Fibroblast of pulmonary artery (primary cell): Measurements from ENCODE around the gene ICE1.

Source experiments
- DNase-seq: peaks from one replicate; pipeline ENCODE4 v3.0.0-alpha.2; 2010; ENCODE audit warnings: low read depth
- H3K4me3 ChIP-seq: replicated peaks from 2 replicates; pipeline ENCODE4 v1.5.1; 2011; ENCODE audit warnings: low read depth, mild to moderate bottlenecking, control low read depth, low read length, moderate library complexity
- CTCF ChIP-seq: IDR thresholded peaks from 2 replicates; pipeline ENCODE4 v1.5.1; 2011; ENCODE audit warnings: mild to moderate bottlenecking, control low read depth, low read length, inconsistent platforms; ENCODE audit errors: missing control alignments

The ICE1 gene

GRCh38 chr5:5521029-5521428 lies 98.6 kb downstream of the ICE1 start:
- DNase-seq = no peak
- H3K4me3 ChIP-seq = no peak overlapping the region
- TF ChIP-seq CTCF = no peak

DNA sequence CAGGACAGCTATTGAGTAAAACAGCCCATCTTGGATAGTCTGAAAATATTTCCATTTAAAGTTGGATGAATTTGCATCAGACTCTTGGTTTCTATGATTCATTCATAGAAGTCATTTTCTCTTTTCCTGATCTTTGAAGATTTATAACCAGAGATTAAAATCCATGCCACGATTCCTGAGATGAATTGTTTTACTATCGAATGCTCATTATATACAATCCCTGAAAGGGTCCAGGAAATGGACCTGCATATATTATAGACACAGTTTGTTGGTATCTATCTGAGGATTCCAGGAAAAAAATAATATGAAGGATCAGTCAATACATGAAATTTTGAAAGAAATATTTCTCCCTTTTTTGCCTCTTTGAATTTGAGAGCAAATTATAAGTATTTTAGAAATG lies 99.0 kb downstream of the ICE1 start:
- no peak for TF ChIP-seq CTCF

DNA sequence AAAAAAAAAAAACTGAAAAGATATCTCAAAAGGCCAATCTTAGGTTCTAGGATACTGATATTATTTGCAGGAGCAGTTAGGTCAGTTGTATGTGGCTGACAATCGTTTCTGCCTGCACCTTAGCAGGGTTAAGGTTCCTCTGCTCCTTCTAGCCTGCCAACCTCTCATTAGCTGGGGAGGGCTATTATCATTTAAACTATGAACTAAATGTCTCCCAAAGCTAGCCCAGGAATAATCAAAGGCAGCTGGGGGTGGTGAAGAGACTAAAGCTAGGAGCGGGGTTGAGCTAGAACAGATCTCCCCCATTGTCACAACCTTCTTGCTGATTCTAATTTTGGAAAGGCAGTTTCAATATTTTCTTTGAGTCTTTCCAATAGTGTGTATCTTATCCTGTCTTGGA lies 99.9 kb downstream of the ICE1 start:
- H3K4me3 ChIP-seq = no peak overlapping the region
- no peak for TF ChIP-seq CTCF
- no peak for DNase-seq

More for the DNA sequence above, 99.0 kb downstream of the ICE1 start:
- DNase-seq = no peak
- H3K4me3 ChIP-seq = no peak overlapping the region

GRCh38 chr5:5523066-5523505 lies 100.6 kb downstream of the ICE1 start:
- no peak overlapping the region for H3K4me3 ChIP-seq
- peak; percentile 3 for DNase-seq
- TF ChIP-seq CTCF = no peak

DNA sequence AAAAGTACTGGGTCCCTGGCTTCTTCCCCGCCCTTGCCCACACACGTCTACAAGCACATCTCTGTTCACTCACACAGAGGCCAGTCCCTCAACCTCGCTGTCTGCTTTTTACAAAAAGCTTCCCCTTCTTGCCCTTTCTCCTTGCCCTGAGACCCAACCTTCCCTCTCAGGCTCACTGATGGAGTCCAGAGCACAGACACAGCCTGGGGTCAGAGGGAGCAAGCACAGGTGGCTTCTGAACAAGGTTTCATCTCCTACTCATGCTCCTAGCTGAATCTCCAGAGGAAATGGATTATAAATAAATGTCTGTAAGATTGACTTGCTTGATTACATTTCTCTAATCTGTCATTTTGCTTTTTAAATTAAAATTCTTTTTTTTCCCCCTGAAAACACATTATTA lies 101.8 kb downstream of the ICE1 start:
- TF ChIP-seq CTCF = no peak
- DNase-seq = no peak

GRCh38 chr5:5531371-5531770 lies 108.9 kb downstream of the ICE1 start:
- no peak overlapping the region for H3K4me3 ChIP-seq
- DNase-seq = no peak
- TF ChIP-seq CTCF = no peak

More for the DNA sequence above, 101.8 kb downstream of the ICE1 start:
- no peak overlapping the region for H3K4me3 ChIP-seq

GRCh38 chr5:5532306-5533076 lies 110.0 kb downstream of the ICE1 start:
- H3K4me3 ChIP-seq = no peak overlapping the region
- no peak for TF ChIP-seq CTCF
- DNase-seq = no peak
